ENCODE results near the gene EMC6. TPM values are rescaled to one million over a fixed set of nuclear protein-coding genes. Genes with fewer than 3 reads are reported as not detected.

The EMC6 gene
- polyA plus RNA-seq, 1 donor (not counting 4 experiments of a cell fraction or from before 2014, with no cell fraction given): 35.4 TPM

- peak; percentile 67 for FAIRE-seq
- H3K9me3 ChIP-seq (ENCODE audit: control insufficient read depth, low read depth, low read length): no peaks in the 10 kb centered on the region
- no peaks in the 10 kb centered on the region for H3K27me3 ChIP-seq (ENCODE audit: control insufficient read depth, extremely low read depth, insufficient read depth, low read length)
- peaks cover 5% of the 10 kb centered on the region for H3K4me1 ChIP-seq (ENCODE audit: control insufficient read depth, extremely low read depth, insufficient read depth, low read length)
- peaks cover 2% of the 10 kb centered on the region for H3K9me1 ChIP-seq (ENCODE audit: control insufficient read depth, extremely low read depth, insufficient read depth, low read length)
- no peak overlapping the region for H3K4me3 ChIP-seq (ENCODE audit: control insufficient read depth in 2 of 3, extremely low read depth in 1 of 3, insufficient read depth in 2 of 3, low read depth in 1 of 3, low read length in 3 of 3)
- TF ChIP-seq CTCF (optimal IDR thresholded peaks at IDR 0.05 in 1 of 3, IDR thresholded peaks at IDR 0.05 in 1 of 3, conservative IDR thresholded peaks at IDR 0.05 in 1 of 3; ENCODE audit: extremely low read depth in 1 of 3, insufficient read depth in 2 of 3, low read length in 3 of 3) (no peak), EZH2 (IDR thresholded peaks at IDR 0.05; ENCODE audit: low read length) (no peak)
- DNase-seq (ENCODE audit: low read depth, low spot score): no peak
- H3K27ac ChIP-seq (ENCODE audit: control insufficient read depth, insufficient read depth, low read length): no peak overlapping the region
- dilution Hi-C loops (cut with MboI; ENCODE audit: extremely low pct_ligation_motif_present, low sequenced_read_pairs): no loop called here
- no peak overlapping the region for H3K9ac ChIP-seq (ENCODE audit: control insufficient read depth, extremely low read depth, insufficient read depth, low read length)
- H3K4me2 ChIP-seq (ENCODE audit: control insufficient read depth, extremely low read depth, insufficient read depth, low read depth, low read length): no peak overlapping the region
- H4K20me1 ChIP-seq (ENCODE audit: control insufficient read depth, extremely low read depth, insufficient read depth, low read length): no peaks in the 10 kb centered on the region
- peaks cover 9% of the 10 kb centered on the region for H3K79me2 ChIP-seq (ENCODE audit: control insufficient read depth, insufficient read depth, low read length)
- H3K36me3 ChIP-seq (ENCODE audit: control insufficient read depth in 2 of 2, extremely low read depth in 1 of 2, insufficient read depth in 2 of 2, low read length in 2 of 2): peaks cover 4 to 10% of the 10 kb centered on the region in 2 experiments
- no peak overlapping the region for H2AFZ ChIP-seq (ENCODE audit: control insufficient read depth, low read length)
Observed at GRCh38 chr17:3639981-3640596, 28.5 kb upstream of the EMC6 start.

GRCh38 chr17:3641014-3641413 lies 27.6 kb upstream of the EMC6 start:
- no peak for TF ChIP-seq EZH2 (IDR thresholded peaks at IDR 0.05; ENCODE audit: low read length)
- TF ChIP-seq CTCF (optimal IDR thresholded peaks at IDR 0.05 in 1 of 3, IDR thresholded peaks at IDR 0.05 in 1 of 3, conservative IDR thresholded peaks at IDR 0.05 in 1 of 3; ENCODE audit: extremely low read depth in 1 of 3, insufficient read depth in 2 of 3, low read length in 3 of 3): no peak
- no peak overlapping the region for H3K4me2 ChIP-seq (ENCODE audit: control insufficient read depth, extremely low read depth, insufficient read depth, low read depth, low read length)
- peaks cover 5% of the 10 kb centered on the region for H3K4me1 ChIP-seq (ENCODE audit: control insufficient read depth, extremely low read depth, insufficient read depth, low read length)
- H3K36me3 ChIP-seq (ENCODE audit: control insufficient read depth in 2 of 2, extremely low read depth in 1 of 2, insufficient read depth in 2 of 2, low read length in 2 of 2): peaks cover 8 to 11% of the 10 kb centered on the region in 2 experiments
- H2AFZ ChIP-seq (ENCODE audit: control insufficient read depth, low read length): no peak overlapping the region
- H4K20me1 ChIP-seq (ENCODE audit: control insufficient read depth, extremely low read depth, insufficient read depth, low read length): no peaks in the 10 kb centered on the region
- peaks cover 2% of the 10 kb centered on the region for H3K9me1 ChIP-seq (ENCODE audit: control insufficient read depth, extremely low read depth, insufficient read depth, low read length)
- H3K9me3 ChIP-seq (ENCODE audit: control insufficient read depth, low read depth, low read length): no peaks in the 10 kb centered on the region
- no peak overlapping the region for H3K4me3 ChIP-seq (ENCODE audit: control insufficient read depth in 2 of 3, extremely low read depth in 1 of 3, insufficient read depth in 2 of 3, low read depth in 1 of 3, low read length in 3 of 3)
- FAIRE-seq (no peak), DNase-seq (ENCODE audit: low read depth, low spot score) (no peak)
- H3K27me3 ChIP-seq (ENCODE audit: control insufficient read depth, extremely low read depth, insufficient read depth, low read length): no peaks in the 10 kb centered on the region
- H3K27ac ChIP-seq (ENCODE audit: control insufficient read depth, insufficient read depth, low read length): no peak overlapping the region
- no peak overlapping the region for H3K9ac ChIP-seq (ENCODE audit: control insufficient read depth, extremely low read depth, insufficient read depth, low read length)
- dilution Hi-C loops (cut with MboI; ENCODE audit: extremely low pct_ligation_motif_present, low sequenced_read_pairs): no loop called here
- H3K79me2 ChIP-seq (ENCODE audit: control insufficient read depth, insufficient read depth, low read length): peaks cover 4% of the 10 kb centered on the region

All from keratinocyte (primary cell).